KOPT-K1 (cell line): ENCODE results near the gene ST3GAL3.

Experiments used
- H3K27ac ChIP-seq: fragments of 200-600 bp; sonication (generic); 2 replicates; pipeline ENCODE4 v1.5.1; 2016; ENCODE audit warnings: antibody characterized with exemption, mild to moderate bottlenecking, low read depth, low read length; ENCODE audit not compliant: poor library complexity, severe bottlenecking
- H3K36me3 ChIP-seq: fragments of 200-600 bp; sonication (generic); 2 replicates; pipeline ENCODE4 v1.5.1; 2017; ENCODE audit warnings: antibody characterized with exemption, mild to moderate bottlenecking, low read length, moderate library complexity; ENCODE audit not compliant: insufficient read depth
- H3K9me3 ChIP-seq: fragments of 200-600 bp; sonication (generic); 2 replicates; pipeline ENCODE4 v1.5.1; 2017; ENCODE audit warnings: antibody characterized with exemption, low read length, mild to moderate bottlenecking; ENCODE audit not compliant: insufficient read depth, poor library complexity, severe bottlenecking

The ST3GAL3 gene

GRCh38 chr1:43688109-43688387 is 19.3 kb upstream of the ST3GAL3 start:
- Histone ChIP-seq H3K36me3 (peaks cover 100% of the 10 kb centered on the region), H3K9me3 (no peaks in the 10 kb centered on the region), H3K27ac (no peak overlapping the region)

GRCh38 chr1:43688594-43689000 is 18.7 kb upstream of the ST3GAL3 start:
- Histone ChIP-seq H3K9me3 (no peaks in the 10 kb centered on the region), H3K27ac (no peak overlapping the region), H3K36me3 (peaks cover 100% of the 10 kb centered on the region)

GRCh38 chr1:43689289-43689688 is 18.0 kb upstream of the ST3GAL3 start:
- Histone ChIP-seq H3K27ac (no peak overlapping the region), H3K9me3 (no peaks in the 10 kb centered on the region), H3K36me3 (peaks cover 100% of the 10 kb centered on the region)

GRCh38 chr1:43691871-43692815 is 15.2 kb upstream of the ST3GAL3 start:
- Histone ChIP-seq H3K27ac (no peak overlapping the region), H3K36me3 (peaks cover 100% of the 10 kb centered on the region), H3K9me3 (no peaks in the 10 kb centered on the region)

GRCh38 chr1:43693371-43693770 is 14.0 kb upstream of the ST3GAL3 start:
- H3K36me3 ChIP-seq: peaks cover 100% of the 10 kb centered on the region
- H3K9me3 ChIP-seq: no peaks in the 10 kb centered on the region
- H3K27ac ChIP-seq: no peak overlapping the region

- peaks cover 98% of the 10 kb centered on the region for H3K36me3 ChIP-seq
- H3K9me3 ChIP-seq: no peaks in the 10 kb centered on the region
- no peak overlapping the region for H3K27ac ChIP-seq
These were observed 8.1 kb upstream of the ST3GAL3 start for GRCh38 chr1:43699281-43699680.

- no peaks in the 10 kb centered on the region for H3K9me3 ChIP-seq
- H3K27ac ChIP-seq: no peak overlapping the region
- peaks cover 65% of the 10 kb centered on the region for H3K36me3 ChIP-seq
These were observed 3.5 kb upstream of the ST3GAL3 start for GRCh38 chr1:43703836-43704235.

GRCh38 chr1:43704838-43705237 is 2.5 kb upstream of the ST3GAL3 start:
- H3K36me3 ChIP-seq: peaks cover 64% of the 10 kb centered on the region
- no peak overlapping the region for H3K27ac ChIP-seq
- no peaks in the 10 kb centered on the region for H3K9me3 ChIP-seq

- peaks cover 59% of the 10 kb centered on the region for H3K36me3 ChIP-seq
- H3K9me3 ChIP-seq: no peaks in the 10 kb centered on the region
- no peak overlapping the region for H3K27ac ChIP-seq
These were observed 2.0 kb upstream of the ST3GAL3 start for GRCh38 chr1:43705334-43705733.

- no peaks in the 10 kb centered on the region for H3K9me3 ChIP-seq
- H3K36me3 ChIP-seq: peaks cover 54% of the 10 kb centered on the region
- H3K27ac ChIP-seq: peak overlapping the region; percentile 90
These were observed 1.2 kb upstream of the ST3GAL3 start for GRCh38 chr1:43705982-43706597.

- H3K27ac ChIP-seq: peak overlapping the region; percentile 90
- H3K36me3 ChIP-seq: peaks cover 51% of the 10 kb centered on the region
- no peaks in the 10 kb centered on the region for H3K9me3 ChIP-seq
These were observed 642 bp upstream of the ST3GAL3 start for GRCh38 chr1:43706598-43707189.

- Histone ChIP-seq H3K27ac (peak overlapping the region; percentile 90), H3K36me3 (peaks cover 38% of the 10 kb centered on the region), H3K9me3 (no peaks in the 10 kb centered on the region)
These were observed 670 bp downstream of the ST3GAL3 start for GRCh38 chr1:43708002-43708410.

- Histone ChIP-seq H3K27ac (peak overlapping the region; percentile 6), H3K9me3 (no peaks in the 10 kb centered on the region), H3K36me3 (peaks cover 13% of the 10 kb centered on the region; the same call in 1 of the 2 replicates)
These were observed 3.7 kb downstream of the ST3GAL3 start for GRCh38 chr1:43711049-43711448.

GRCh38 chr1:43711524-43712386 is 4.4 kb downstream of the ST3GAL3 start:
- Histone ChIP-seq H3K36me3 (peaks cover 13% of the 10 kb centered on the region; the same call in 1 of the 2 replicates), H3K27ac (peak overlapping the region; percentile 7), H3K9me3 (no peaks in the 10 kb centered on the region)
